Spleen (tissue), 7 donors: Measurements from ENCODE around the gene P4HB.

Source experiments
- POLR2AphosphoS5 ChIP-seq, 3 donors: sonication (generic); formaldehyde crosslinking; IDR thresholded peaks; one replicate each; pipeline ENCODE4 v1.5.1; 2017; ENCODE audit warnings: antibody characterized with exemption in 3 of 3
- TF ChIP-seq, protein P1 (sequence below), 11 experiments: fragments of 200-600 bp in 7 of 11; fragments of 450-650 bp in 4 of 11; sonication (generic) in 4 of 11; IDR thresholded peaks in 8 of 11; conservative IDR thresholded peaks in 3 of 11; 1 replicate in 7 of 11; 2 replicates in 4 of 11; pipeline versions ENCODE4 v1.4.0 to v1.8.0; 2016 to 2021; ENCODE audit warnings: antibody characterized with exemption in 11 of 11, inconsistent platforms in 4 of 11, mild to moderate bottlenecking in 1 of 11
- donor health status: DM: no; HTN: no; CAD: no; lungs with moderate emphysema.
- donor health status: DM: no; HTN: no; CAD: no.
- donor health status: DM: no; HTN: no; CAD: no.

DNA sequence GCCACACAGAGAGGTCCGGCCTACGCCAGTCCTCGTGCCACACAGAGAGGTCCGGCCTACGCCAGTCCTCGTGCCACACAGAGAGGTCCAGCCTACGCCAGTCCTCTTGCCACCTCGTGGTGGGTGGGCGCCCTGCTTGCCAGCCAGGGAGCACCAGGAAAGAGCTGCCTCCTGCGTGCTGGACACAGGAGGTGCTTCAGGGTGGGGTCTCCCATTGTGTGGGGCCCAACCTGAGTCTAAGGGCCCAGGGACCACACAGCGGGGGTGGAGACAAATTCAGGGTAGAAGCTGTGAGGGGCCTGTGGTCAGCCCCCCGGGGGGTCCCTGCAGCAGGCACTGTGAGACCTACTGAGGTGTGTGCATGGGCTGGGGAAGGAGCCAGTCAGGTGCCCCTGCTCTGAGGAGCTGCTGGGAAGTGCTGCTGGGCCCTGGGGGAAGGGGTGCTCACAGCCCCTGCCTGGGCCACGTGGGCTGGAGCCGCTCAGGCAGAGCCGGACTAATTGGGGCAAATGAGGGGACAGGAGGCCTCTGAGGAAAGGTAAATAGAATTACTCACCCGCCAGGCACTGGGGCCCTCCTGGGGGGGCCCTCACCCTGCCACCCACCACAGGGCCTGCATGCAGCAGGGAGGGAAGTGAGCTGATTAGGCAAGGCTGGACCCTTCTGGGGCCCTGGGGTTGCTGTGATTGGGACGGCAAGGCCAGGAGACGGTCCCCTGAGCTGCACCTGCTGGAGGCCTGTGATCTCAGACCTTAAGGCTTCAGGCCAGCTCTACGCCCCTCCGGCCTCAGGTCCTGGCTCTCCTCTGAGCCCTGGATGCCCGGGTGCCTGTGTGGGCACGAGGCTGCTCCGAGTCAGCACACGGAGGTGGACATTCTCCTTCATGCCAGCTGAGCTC lies 45.3 kb downstream of the P4HB start:
- TF ChIP-seq POLR2AphosphoS5 (IDR thresholded peaks at IDR 0.05) = no peak
- TF ChIP-seq, protein P1, sequence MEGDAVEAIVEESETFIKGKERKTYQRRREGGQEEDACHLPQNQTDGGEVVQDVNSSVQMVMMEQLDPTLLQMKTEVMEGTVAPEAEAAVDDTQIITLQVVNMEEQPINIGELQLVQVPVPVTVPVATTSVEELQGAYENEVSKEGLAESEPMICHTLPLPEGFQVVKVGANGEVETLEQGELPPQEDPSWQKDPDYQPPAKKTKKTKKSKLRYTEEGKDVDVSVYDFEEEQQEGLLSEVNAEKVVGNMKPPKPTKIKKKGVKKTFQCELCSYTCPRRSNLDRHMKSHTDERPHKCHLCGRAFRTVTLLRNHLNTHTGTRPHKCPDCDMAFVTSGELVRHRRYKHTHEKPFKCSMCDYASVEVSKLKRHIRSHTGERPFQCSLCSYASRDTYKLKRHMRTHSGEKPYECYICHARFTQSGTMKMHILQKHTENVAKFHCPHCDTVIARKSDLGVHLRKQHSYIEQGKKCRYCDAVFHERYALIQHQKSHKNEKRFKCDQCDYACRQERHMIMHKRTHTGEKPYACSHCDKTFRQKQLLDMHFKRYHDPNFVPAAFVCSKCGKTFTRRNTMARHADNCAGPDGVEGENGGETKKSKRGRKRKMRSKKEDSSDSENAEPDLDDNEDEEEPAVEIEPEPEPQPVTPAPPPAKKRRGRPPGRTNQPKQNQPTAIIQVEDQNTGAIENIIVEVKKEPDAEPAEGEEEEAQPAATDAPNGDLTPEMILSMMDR (IDR thresholded peaks at IDR 0.05 in 8 of 11, conservative IDR thresholded peaks at IDR 0.05 in 3 of 11) = no peak
